Astrocyte (in vitro differentiated cells and primary cell): ENCODE results near the gene HOXA13. TPM values are rescaled to one million over a fixed set of nuclear protein-coding genes. Genes with fewer than 3 reads are reported as not detected.

Source experiments
- DNase-seq: peaks from one replicate; pipeline ENCODE4 v3.0.0-alpha.2; 2010; ENCODE audit warnings: low read depth
- FAIRE-seq: peaks from 2 replicates; lab custom pipeline; 2011; peaks lifted over from hg19 to GRCh38; lab: Jason Lieb, UNC
- H2AFZ ChIP-seq: 2 replicates; pipeline ENCODE4 v1.6.0; 2012; ENCODE audit warnings: low read depth, low read length, inconsistent platforms
- H3K27ac ChIP-seq: 2 replicates; pipeline ENCODE4 v1.5.1; 2011; ENCODE audit warnings: low read depth, low read length, inconsistent platforms
- H3K27me3 ChIP-seq: 2 replicates; pipeline ENCODE4 v1.6.0; 2011; ENCODE audit warnings: low read length, inconsistent platforms; ENCODE audit not compliant: insufficient read depth
- H3K36me3 ChIP-seq: 2 replicates; pipeline ENCODE4 v1.5.1; 2011; ENCODE audit warnings: low read length, inconsistent platforms; ENCODE audit not compliant: insufficient read depth
- H3K4me1 ChIP-seq: 2 replicates; pipeline ENCODE4 v1.5.1; 2011; ENCODE audit warnings: low read length, inconsistent platforms; ENCODE audit not compliant: insufficient read depth
- H3K4me2 ChIP-seq: 2 replicates; pipeline ENCODE4 v1.6.0; 2012; ENCODE audit warnings: low read length, inconsistent platforms
- H3K4me3 ChIP-seq: 2 replicates; pipeline ENCODE4 v1.5.1; 2011; ENCODE audit warnings: low read depth, mild to moderate bottlenecking, low read length, inconsistent platforms; ENCODE audit not compliant: insufficient read depth
- H3K79me2 ChIP-seq: 2 replicates; pipeline ENCODE4 v1.6.0; 2012; ENCODE audit warnings: mild to moderate bottlenecking, low read length, inconsistent platforms; ENCODE audit not compliant: insufficient read depth
- H3K9ac ChIP-seq: 2 replicates; pipeline ENCODE4 v1.6.0; 2012; ENCODE audit warnings: mild to moderate bottlenecking, low read length, inconsistent platforms
- H3K9me3 ChIP-seq: 2 replicates; pipeline ENCODE4 v1.5.1; 2012; ENCODE audit warnings: low read depth, mild to moderate bottlenecking, low read length, inconsistent platforms; ENCODE audit not compliant: insufficient read depth
- H4K20me1 ChIP-seq: 2 replicates; pipeline ENCODE4 v1.6.0; 2012; ENCODE audit warnings: low read length, inconsistent platforms; ENCODE audit not compliant: insufficient read depth
- H3K27ac Mint-ChIP-seq: one replicate; pipeline ENCODE4 v1.8.0; 2021; ENCODE audit warnings: mild to moderate bottlenecking, mixed read lengths; ENCODE audit not compliant: unreplicated experiment
- H3K27me3 Mint-ChIP-seq: one replicate; pipeline ENCODE4 v1.8.0; 2021; ENCODE audit warnings: low read depth, mixed read lengths; ENCODE audit not compliant: unreplicated experiment
- H3K36me3 Mint-ChIP-seq: one replicate; pipeline ENCODE4 v1.8.0; 2021; ENCODE audit warnings: low read depth, mixed read lengths; ENCODE audit not compliant: unreplicated experiment
- H3K4me1 Mint-ChIP-seq: one replicate; pipeline ENCODE4 v1.8.0; 2021; ENCODE audit warnings: low read depth, mixed read lengths; ENCODE audit not compliant: unreplicated experiment
- H3K4me3 Mint-ChIP-seq: one replicate; pipeline ENCODE4 v1.8.0; 2021; ENCODE audit warnings: mild to moderate bottlenecking, moderate library complexity, mixed read lengths; ENCODE audit not compliant: unreplicated experiment
- H3K9me3 Mint-ChIP-seq: one replicate; pipeline ENCODE4 v1.8.0; 2021; ENCODE audit warnings: mild to moderate bottlenecking, mixed read lengths; ENCODE audit not compliant: unreplicated experiment
- EZH2 ChIP-seq: IDR thresholded peaks from 2 replicates; pipeline ENCODE4 v1.6.1; 2012; ENCODE audit warnings: mild to moderate bottlenecking, low read length, inconsistent platforms; ENCODE audit not compliant: insufficient read depth
- total RNA-seq: library from RNA; stranded (reverse); gene quantifications from 2 replicates; pipeline ENCODE4 v1.2.1, GENCODE V29; 2021
- TF ChIP-seq, protein P1 (sequence below): IDR thresholded peaks from 2 replicates; pipeline ENCODE4 v1.5.1; 2011; ENCODE audit warnings: low read depth, mild to moderate bottlenecking, inconsistent platforms, low read length, moderate library complexity; ENCODE audit not compliant: insufficient read depth

The HOXA13 gene
- total RNA-seq, 1 donor from 2014 or later: not detected

DNA sequence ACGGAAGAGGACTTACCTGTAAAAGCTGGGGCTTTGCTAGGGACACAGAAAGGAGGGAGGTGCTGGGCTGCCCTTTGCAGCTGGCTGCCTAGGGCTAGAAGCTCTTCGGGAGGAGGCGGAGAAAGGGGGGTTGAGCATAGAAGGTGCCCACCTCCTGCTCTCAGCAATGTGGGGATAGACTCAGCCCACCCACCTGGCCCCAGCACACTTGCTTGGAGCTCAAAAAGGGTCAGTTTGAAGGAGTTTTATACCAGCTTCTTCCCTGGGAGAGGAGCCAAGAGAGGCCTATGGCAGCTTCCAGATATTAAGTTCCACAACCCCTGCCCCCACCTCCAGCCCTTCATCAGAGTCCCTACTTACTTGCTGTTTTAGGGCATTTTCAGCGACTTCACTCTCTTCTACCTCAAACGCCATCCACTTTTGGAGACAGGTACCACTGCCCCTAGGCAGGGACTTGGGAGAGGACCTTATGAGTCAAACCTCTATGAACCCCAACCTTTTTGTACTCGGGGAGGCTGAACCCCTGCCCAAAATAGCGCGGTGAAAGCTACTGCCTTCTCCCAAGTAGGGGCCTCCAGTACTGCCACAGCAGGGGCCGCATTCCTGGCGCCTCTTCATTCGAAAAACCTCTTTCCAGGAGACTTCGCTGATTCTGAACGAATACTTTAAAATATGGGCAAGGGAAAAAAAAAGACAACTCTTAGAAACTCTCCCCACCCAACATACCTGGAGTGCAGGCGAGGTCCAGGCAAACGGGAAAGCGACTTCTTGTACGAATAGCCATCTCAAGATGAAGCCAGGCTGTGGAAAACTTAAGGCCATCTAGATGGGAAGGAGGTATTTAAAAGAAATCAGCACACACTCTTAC is 41.5 kb upstream of the HOXA13 start:
- Histone ChIP-seq H3K36me3 (no peaks in the 10 kb centered on the region), H3K9ac (no peak overlapping the region), H3K9me3 (peaks cover 6% of the 10 kb centered on the region), H2AFZ (no peak overlapping the region), H4K20me1 (peaks cover 3% of the 10 kb centered on the region), H3K4me1 (no peaks in the 10 kb centered on the region), H3K4me3 (no peak overlapping the region), H3K27me3 (peaks cover 92% of the 10 kb centered on the region), H3K79me2 (no peaks in the 10 kb centered on the region), H3K27ac (no peak overlapping the region), H3K4me2 (no peak overlapping the region)
- peaks cover 5% of the 10 kb centered on the region for H3K36me3 Mint-ChIP-seq
- no peak overlapping the region for H3K4me3 Mint-ChIP-seq
- H3K27ac Mint-ChIP-seq: no peak overlapping the region
- H3K9me3 Mint-ChIP-seq: peaks cover 12% of the 10 kb centered on the region
- DNase-seq: no peak
- FAIRE-seq: no peak
- H3K4me1 Mint-ChIP-seq: peaks cover 13% of the 10 kb centered on the region
- no peak for TF ChIP-seq EZH2
- TF ChIP-seq, protein P1, sequence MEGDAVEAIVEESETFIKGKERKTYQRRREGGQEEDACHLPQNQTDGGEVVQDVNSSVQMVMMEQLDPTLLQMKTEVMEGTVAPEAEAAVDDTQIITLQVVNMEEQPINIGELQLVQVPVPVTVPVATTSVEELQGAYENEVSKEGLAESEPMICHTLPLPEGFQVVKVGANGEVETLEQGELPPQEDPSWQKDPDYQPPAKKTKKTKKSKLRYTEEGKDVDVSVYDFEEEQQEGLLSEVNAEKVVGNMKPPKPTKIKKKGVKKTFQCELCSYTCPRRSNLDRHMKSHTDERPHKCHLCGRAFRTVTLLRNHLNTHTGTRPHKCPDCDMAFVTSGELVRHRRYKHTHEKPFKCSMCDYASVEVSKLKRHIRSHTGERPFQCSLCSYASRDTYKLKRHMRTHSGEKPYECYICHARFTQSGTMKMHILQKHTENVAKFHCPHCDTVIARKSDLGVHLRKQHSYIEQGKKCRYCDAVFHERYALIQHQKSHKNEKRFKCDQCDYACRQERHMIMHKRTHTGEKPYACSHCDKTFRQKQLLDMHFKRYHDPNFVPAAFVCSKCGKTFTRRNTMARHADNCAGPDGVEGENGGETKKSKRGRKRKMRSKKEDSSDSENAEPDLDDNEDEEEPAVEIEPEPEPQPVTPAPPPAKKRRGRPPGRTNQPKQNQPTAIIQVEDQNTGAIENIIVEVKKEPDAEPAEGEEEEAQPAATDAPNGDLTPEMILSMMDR: no peak
- peaks cover 79% of the 10 kb centered on the region for H3K27me3 Mint-ChIP-seq

DNA sequence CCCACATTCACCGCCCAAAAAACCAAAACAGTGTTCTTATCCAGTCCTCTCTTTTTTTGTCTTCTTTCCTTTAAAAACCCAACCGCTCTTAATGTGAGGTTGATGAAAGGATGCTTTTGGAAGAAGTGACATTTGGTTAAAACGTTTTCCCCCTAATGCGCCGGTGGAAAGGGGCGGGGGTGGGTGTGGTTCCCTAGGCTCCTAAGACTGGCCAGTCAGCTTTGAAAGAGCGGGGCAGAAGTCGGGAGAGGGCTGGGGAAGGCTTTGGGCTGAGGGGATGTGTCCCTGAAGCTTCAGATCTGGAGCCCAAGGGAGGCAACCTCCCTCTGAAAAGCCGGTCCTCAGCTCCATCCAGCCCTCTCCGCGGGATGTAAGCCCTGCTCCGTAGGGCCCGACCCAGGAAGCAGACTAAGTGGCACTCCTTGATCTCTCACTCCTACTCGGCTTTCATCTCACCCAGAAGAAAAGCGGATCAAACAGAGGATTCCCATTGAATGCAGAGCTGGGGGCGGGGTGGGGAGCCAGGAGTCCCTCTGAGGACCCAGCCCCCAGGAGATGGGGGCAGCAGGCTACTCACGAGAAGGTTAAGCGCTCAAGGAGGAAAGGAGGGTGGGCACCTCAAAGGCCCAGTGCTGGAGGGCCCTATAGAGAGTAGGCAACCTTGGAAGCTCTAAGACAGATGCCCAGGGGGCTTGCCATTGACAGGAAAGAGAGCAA is 40.3 kb upstream of the HOXA13 start:
- Histone ChIP-seq H3K27ac (no peak overlapping the region), H3K79me2 (no peaks in the 10 kb centered on the region), H3K27me3 (peaks cover 95% of the 10 kb centered on the region), H3K4me2 (peak overlapping the region; percentile 46), H3K36me3 (no peaks in the 10 kb centered on the region), H2AFZ (no peak overlapping the region), H3K9ac (no peak overlapping the region), H3K4me1 (peaks cover 7% of the 10 kb centered on the region), H3K9me3 (peaks cover 6% of the 10 kb centered on the region), H3K4me3 (no peak overlapping the region), H4K20me1 (peaks cover 3% of the 10 kb centered on the region)
- peaks cover 5% of the 10 kb centered on the region for H3K36me3 Mint-ChIP-seq
- FAIRE-seq: no peak
- peak; percentile 54 for TF ChIP-seq EZH2
- TF ChIP-seq, protein P1: no peak
- peaks cover 13% of the 10 kb centered on the region for H3K4me1 Mint-ChIP-seq
- no peak overlapping the region for H3K4me3 Mint-ChIP-seq
- H3K9me3 Mint-ChIP-seq: peaks cover 13% of the 10 kb centered on the region
- no peak for DNase-seq
- H3K27ac Mint-ChIP-seq: no peak overlapping the region
- H3K27me3 Mint-ChIP-seq: peaks cover 81% of the 10 kb centered on the region
